Measurements from ENCODE around the gene NRDE2. TPM values are rescaled to one million over a fixed set of nuclear protein-coding genes. Genes with fewer than 3 reads are reported as not detected.

NRDE2 gene
- total RNA-seq, 2 experiments from 2014 or later = 12.3 to 16.6 TPM

- CTCF ChIA-PET (ENCODE audit: unreplicated experiment) = interaction anchor here (1.6 kb wide), 1 partner anchor 109 kb away, joined by 4 read pairs; no protein-coding TSS in a partner anchor
These were observed 41.3 kb downstream of the NRDE2 start for GRCh38 chr14:90290337-90291011.

GRCh38 chr14:90288651-90289355, 42.9 kb downstream of the NRDE2 start:
- POLR2A ChIA-PET = interaction anchor here (0.5 to 0.8 kb wide), 4 partner anchors 9 to 235 kb away, joined by 3 to 5 read pairs (median 3); no protein-coding TSS in a partner anchor
- BruUV-seq (replicated peaks) = TSS peak; percentile 44

More at GRCh38 chr14:90290337-90291011, 41.3 kb downstream of the NRDE2 start:
- DNase-seq (ENCODE audit: low spot score) = no peak
- intact Hi-C loops (cut with micrococcal nuclease; ENCODE audit: unreplicated experiment) = no loop called here
- H3K9me2 ChIP-seq (ENCODE audit: insufficient read depth, low read length) = no peaks in the 10 kb centered on the region
- H3K36me3 ChIP-seq (ENCODE audit: insufficient read depth, low read length) = peaks cover 71% of the 10 kb centered on the region
- H3K79me2 ChIP-seq (ENCODE audit: insufficient read depth, low read depth, low read length) = no peaks in the 10 kb centered on the region
- H3K4me1 ChIP-seq (ENCODE audit: insufficient read depth, low read length, poor library complexity, severe bottlenecking) = no peaks in the 10 kb centered on the region
- no peak overlapping the region for H3K27ac ChIP-seq (ENCODE audit: low read depth, low read length, poor library complexity, severe bottlenecking)
- H4K20me1 ChIP-seq (ENCODE audit: insufficient read depth, low read length) = no peaks in the 10 kb centered on the region
- no peak for TF ChIP-seq EZH2phosphoT487 (IDR thresholded peaks at IDR 0.05; ENCODE audit: borderline replicate concordance, low read depth, low read length)
- TF ChIP-seq CTCF (conservative IDR thresholded peaks at IDR 0.05; ENCODE audit: low read length) = no peak
- BruUV-seq (replicated peaks) = no TSS peak
- H3K9me3 ChIP-seq (ENCODE audit: low read length) = no peaks in the 10 kb centered on the region
- H3K4me2 ChIP-seq (ENCODE audit: low read length) = no peak overlapping the region
- no peak overlapping the region for H2AFZ ChIP-seq (ENCODE audit: low read length)
- POLR2A ChIA-PET = interaction anchor here (0.6 kb wide), 1 partner anchor 11 kb away, joined by 9 read pairs; no protein-coding TSS in a partner anchor
- H3K4me3 ChIP-seq (ENCODE audit: low read depth, low read length, poor library complexity, severe bottlenecking) = no peak overlapping the region

More at GRCh38 chr14:90288651-90289355, 42.9 kb downstream of the NRDE2 start:
- Histone ChIP-seq H3K4me3 (ENCODE audit: low read depth, low read length, poor library complexity, severe bottlenecking) (no peak overlapping the region), H3K36me3 (ENCODE audit: insufficient read depth, low read length) (peaks cover 69% of the 10 kb centered on the region), H2AFZ (ENCODE audit: low read length) (no peak overlapping the region), H3K27ac (ENCODE audit: low read depth, low read length, poor library complexity, severe bottlenecking) (no peak overlapping the region), H3K4me1 (ENCODE audit: insufficient read depth, low read length, poor library complexity, severe bottlenecking) (no peaks in the 10 kb centered on the region), H3K9me3 (ENCODE audit: low read length) (no peaks in the 10 kb centered on the region), H3K9me2 (ENCODE audit: insufficient read depth, low read length) (no peaks in the 10 kb centered on the region), H4K20me1 (ENCODE audit: insufficient read depth, low read length) (no peaks in the 10 kb centered on the region), H3K79me2 (ENCODE audit: insufficient read depth, low read depth, low read length) (no peaks in the 10 kb centered on the region), H3K4me2 (ENCODE audit: low read length) (no peak overlapping the region)
- CTCF ChIA-PET (ENCODE audit: unreplicated experiment) = interaction anchor here (1.6 kb wide), 1 partner anchor 111 kb away, joined by 4 read pairs; no protein-coding TSS in a partner anchor
- intact Hi-C loops (cut with micrococcal nuclease; ENCODE audit: unreplicated experiment) = no loop called here
- TF ChIP-seq CTCF (conservative IDR thresholded peaks at IDR 0.05; ENCODE audit: low read length) (no peak), EZH2phosphoT487 (IDR thresholded peaks at IDR 0.05; ENCODE audit: borderline replicate concordance, low read depth, low read length) (no peak)
- no peak for DNase-seq (ENCODE audit: low spot score)
